ENCODE data around the gene BAZ1B.

GRCh38 chr7:73438547-73439409, 83.3 kb downstream of the BAZ1B start:
- TF ChIP-seq CTCF (IDR thresholded peaks at IDR 0.05) (no peak), POLR2A (IDR thresholded peaks at IDR 0.05) (no peak), POLR2AphosphoS5 (IDR thresholded peaks at IDR 0.05) (no peak)
